ENCODE data around the gene ROMO1.
"Not testable (repeated sequence)": the region's sequence is repeated elsewhere in the genome, so short reads cannot be mapped to it uniquely, and the experiment has no call there.

ROMO1 gene

GRCh38 chr20:35723275-35723639, 24.1 kb downstream of the ROMO1 start:
- H3K36me3 Mint-ChIP-seq (ENCODE audit: low read depth): peaks cover 97% of the 10 kb centered on the region
- H3K27ac Mint-ChIP-seq; H3K27me3 Mint-ChIP-seq; H3K9me3 Mint-ChIP-seq; intact Hi-C loops (cut with micrococcal nuclease); H3K4me1 Mint-ChIP-seq (ENCODE audit: low read depth); H3K4me3 Mint-ChIP-seq: not testable (repeated sequence)

DNA sequence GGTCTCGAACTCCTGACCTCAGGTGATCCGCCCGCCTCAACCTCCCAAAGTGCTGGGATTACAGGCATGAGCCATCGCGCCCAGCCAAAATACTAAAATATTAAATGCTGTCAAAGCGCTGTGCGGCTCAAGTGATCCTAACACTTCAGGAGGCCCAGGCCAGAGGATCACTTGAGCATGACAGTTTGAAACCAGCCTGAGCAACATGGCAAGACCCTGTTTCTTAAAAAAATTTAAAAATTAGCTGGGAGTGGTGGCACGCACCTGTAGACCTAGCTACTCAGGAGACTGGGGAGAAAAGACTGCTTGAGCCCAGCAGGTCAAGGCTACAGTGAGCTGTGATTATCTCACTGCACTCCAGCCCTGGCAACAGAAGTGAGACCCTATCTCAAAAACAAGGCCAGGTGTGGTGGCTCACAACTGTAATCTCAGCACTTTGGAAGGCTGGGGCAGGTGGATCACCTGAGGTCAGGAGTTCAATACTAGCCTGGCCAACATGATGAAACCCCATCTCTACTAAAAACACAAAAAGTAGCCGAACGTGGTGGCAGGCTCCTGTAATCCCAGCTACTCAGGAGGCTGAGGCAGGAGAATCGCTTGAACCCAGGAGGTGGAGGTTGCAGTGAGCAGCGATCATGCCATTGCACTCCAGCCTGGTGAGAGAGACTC, 24.6 kb downstream of the ROMO1 start:
- intact Hi-C loops (cut with micrococcal nuclease); H3K27me3 Mint-ChIP-seq; H3K4me1 Mint-ChIP-seq (ENCODE audit: low read depth); H3K27ac Mint-ChIP-seq; H3K4me3 Mint-ChIP-seq; H3K9me3 Mint-ChIP-seq: not testable (repeated sequence)
- peaks cover 97% of the 10 kb centered on the region for H3K36me3 Mint-ChIP-seq (ENCODE audit: low read depth)

- Mint-ChIP-seq H3K36me3 (ENCODE audit: low read depth) (peaks cover 94% of the 10 kb centered on the region), H3K9me3 (no peaks in the 10 kb centered on the region), H3K4me3 (no peak overlapping the region), H3K4me1 (ENCODE audit: low read depth) (no peaks in the 10 kb centered on the region), H3K27ac (no peak overlapping the region), H3K27me3 (no peaks in the 10 kb centered on the region)
- intact Hi-C loops (cut with micrococcal nuclease): no loop called here
Observed at GRCh38 chr20:35724321-35725230, 25.4 kb downstream of the ROMO1 start.

GRCh38 chr20:35726842-35727711, 27.9 kb downstream of the ROMO1 start:
- intact Hi-C loops (cut with micrococcal nuclease): no loop called here

DNA sequence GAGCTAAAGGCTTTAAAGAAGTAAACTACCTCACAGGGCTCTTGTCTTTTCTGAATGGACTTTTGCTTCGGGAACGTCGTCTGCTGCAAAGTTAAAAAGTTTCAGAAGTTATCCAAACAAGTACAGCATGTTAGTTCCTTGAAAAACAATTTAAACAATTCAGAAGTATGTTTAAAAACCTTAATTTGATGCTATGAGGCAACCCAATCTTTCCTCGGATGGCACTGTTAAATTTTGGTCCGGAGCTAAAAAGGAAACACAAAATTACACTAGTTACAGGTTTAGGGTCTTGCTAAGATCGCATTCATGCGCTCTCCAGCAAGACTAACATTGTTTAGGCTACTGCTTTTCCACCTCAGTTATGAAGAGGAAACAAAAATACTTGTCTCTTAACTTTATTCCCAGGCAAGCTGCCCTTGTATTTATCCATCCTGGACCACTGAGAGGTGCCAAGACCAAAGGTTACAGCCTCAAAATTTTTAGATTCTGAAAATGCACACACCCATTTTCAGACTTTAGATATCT, 30.1 kb downstream of the ROMO1 start:
- Mint-ChIP-seq H3K27me3 (no peaks in the 10 kb centered on the region), H3K9me3 (no peaks in the 10 kb centered on the region), H3K4me1 (ENCODE audit: low read depth) (peaks cover 14% of the 10 kb centered on the region), H3K27ac (no peak overlapping the region), H3K36me3 (ENCODE audit: low read depth) (peaks cover 90% of the 10 kb centered on the region), H3K4me3 (no peak overlapping the region)
- intact Hi-C loops (cut with micrococcal nuclease): no loop called here

More at GRCh38 chr20:35726842-35727711, 27.9 kb downstream of the ROMO1 start:
- Mint-ChIP-seq H3K36me3 (ENCODE audit: low read depth) (peaks cover 90% of the 10 kb centered on the region), H3K27ac (no peak overlapping the region), H3K4me1 (ENCODE audit: low read depth) (no peaks in the 10 kb centered on the region), H3K4me3 (no peak overlapping the region), H3K9me3 (no peaks in the 10 kb centered on the region), H3K27me3 (no peaks in the 10 kb centered on the region)

- H3K9me3 Mint-ChIP-seq: no peaks in the 10 kb centered on the region
- H3K4me3 Mint-ChIP-seq: no peak overlapping the region
- H3K27ac Mint-ChIP-seq: no peak overlapping the region
- intact Hi-C loops (cut with micrococcal nuclease): loop anchor here (2.0 to 10.0 kb wide), 2 partner anchors 15 to 155 kb away; no protein-coding TSS in a partner anchor
- H3K27me3 Mint-ChIP-seq: no peaks in the 10 kb centered on the region
- peaks cover 90% of the 10 kb centered on the region for H3K36me3 Mint-ChIP-seq (ENCODE audit: low read depth)
- peaks cover 17% of the 10 kb centered on the region for H3K4me1 Mint-ChIP-seq (ENCODE audit: low read depth)
Observed at GRCh38 chr20:35729836-35730582, 30.8 kb downstream of the ROMO1 start.

DNA sequence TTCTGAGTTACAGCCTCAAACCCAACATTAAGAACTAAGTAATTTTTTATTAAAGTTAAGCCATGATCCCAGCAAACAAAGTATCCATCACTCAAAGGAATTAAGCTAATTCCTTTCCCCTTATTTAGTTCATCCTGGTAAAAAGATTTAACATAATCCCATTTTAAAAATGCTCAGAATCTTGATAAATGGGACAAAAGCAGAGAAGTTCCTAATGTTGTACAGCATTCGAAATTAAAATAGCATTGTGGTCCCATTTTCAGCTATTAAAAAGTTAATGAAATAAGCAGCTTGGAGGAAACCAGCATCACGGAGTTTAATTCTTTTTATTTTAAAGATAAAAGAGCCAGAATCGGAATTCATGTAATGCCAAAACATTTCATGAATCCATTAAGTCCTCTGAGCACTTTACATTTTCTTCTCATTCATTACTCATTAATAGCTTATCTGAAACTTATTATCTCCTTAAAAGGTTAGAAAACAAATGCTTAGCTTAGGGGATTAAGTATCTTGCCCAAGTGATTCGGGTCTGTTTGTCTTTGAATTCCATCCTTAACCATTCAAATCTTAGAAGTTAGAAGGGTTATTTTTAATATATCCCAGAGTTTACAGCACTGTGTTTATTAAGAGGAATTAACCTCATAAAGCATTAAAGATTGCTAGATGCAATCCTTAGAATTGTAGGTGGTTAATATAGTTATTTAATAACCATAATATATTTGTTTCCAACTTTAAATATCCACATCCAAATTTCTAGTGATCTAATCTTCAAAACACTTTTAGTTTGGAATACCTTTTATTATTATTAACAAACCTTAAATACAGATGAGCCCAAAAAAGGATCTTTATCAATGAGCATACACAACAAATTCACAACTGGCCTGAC, 31.6 kb downstream of the ROMO1 start:
- intact Hi-C loops (cut with micrococcal nuclease): loop anchor here (2.0 to 10.0 kb wide), 2 partner anchors 16 to 154 kb away; no protein-coding TSS in a partner anchor
- Mint-ChIP-seq H3K9me3 (no peaks in the 10 kb centered on the region), H3K27me3 (no peaks in the 10 kb centered on the region), H3K36me3 (ENCODE audit: low read depth) (peaks cover 86% of the 10 kb centered on the region), H3K4me3 (no peak overlapping the region), H3K4me1 (ENCODE audit: low read depth) (peaks cover 17% of the 10 kb centered on the region), H3K27ac (no peak overlapping the region)

DNA sequence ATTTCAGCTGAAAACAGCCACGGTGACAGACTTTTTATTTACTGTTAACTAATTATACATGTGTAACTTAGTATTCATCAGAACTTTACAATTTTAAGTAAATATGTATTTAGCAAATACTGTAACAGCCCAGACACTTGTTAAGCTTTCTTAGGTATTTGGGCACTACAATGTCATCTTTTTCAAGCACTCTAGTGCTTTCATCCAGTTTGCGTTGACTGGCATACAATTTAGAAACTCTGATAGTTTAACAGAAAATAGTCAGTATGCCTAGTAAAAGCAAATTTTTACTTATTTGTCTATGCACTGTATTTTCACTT, 32.2 kb downstream of the ROMO1 start:
- Mint-ChIP-seq H3K36me3 (ENCODE audit: low read depth) (peaks cover 86% of the 10 kb centered on the region), H3K27me3 (no peaks in the 10 kb centered on the region), H3K4me1 (ENCODE audit: low read depth) (peaks cover 17% of the 10 kb centered on the region), H3K9me3 (no peaks in the 10 kb centered on the region), H3K4me3 (no peak overlapping the region), H3K27ac (no peak overlapping the region)
- intact Hi-C loops (cut with micrococcal nuclease): loop anchor here (2.0 to 10.0 kb wide), 2 partner anchors 17 to 153 kb away; no protein-coding TSS in a partner anchor

- H3K4me3 Mint-ChIP-seq: no peak overlapping the region
- intact Hi-C loops (cut with micrococcal nuclease): loop anchor here (2.0 to 10.0 kb wide), 2 partner anchors 17 to 153 kb away; no protein-coding TSS in a partner anchor
- no peaks in the 10 kb centered on the region for H3K9me3 Mint-ChIP-seq
- H3K36me3 Mint-ChIP-seq (ENCODE audit: low read depth): peaks cover 86% of the 10 kb centered on the region
- no peak overlapping the region for H3K27ac Mint-ChIP-seq
- H3K4me1 Mint-ChIP-seq (ENCODE audit: low read depth): peaks cover 17% of the 10 kb centered on the region
- no peaks in the 10 kb centered on the region for H3K27me3 Mint-ChIP-seq
Observed at GRCh38 chr20:35731862-35732643, 32.8 kb downstream of the ROMO1 start.

- H3K4me3 Mint-ChIP-seq: no peak overlapping the region
- peaks cover 86% of the 10 kb centered on the region for H3K36me3 Mint-ChIP-seq (ENCODE audit: low read depth)
- no peaks in the 10 kb centered on the region for H3K27me3 Mint-ChIP-seq
- H3K4me1 Mint-ChIP-seq (ENCODE audit: low read depth): peaks cover 20% of the 10 kb centered on the region
- H3K9me3 Mint-ChIP-seq: no peaks in the 10 kb centered on the region
- intact Hi-C loops (cut with micrococcal nuclease): loop anchor here (10.0 kb wide), 1 partner anchor 152 kb away; no protein-coding TSS in a partner anchor
- H3K27ac Mint-ChIP-seq: no peak overlapping the region
Observed at GRCh38 chr20:35732644-35732982, 33.4 kb downstream of the ROMO1 start.

GRCh38 chr20:35734374-35734773, 35.2 kb downstream of the ROMO1 start:
- Mint-ChIP-seq H3K9me3 (no peaks in the 10 kb centered on the region), H3K4me1 (ENCODE audit: low read depth) (peaks cover 32% of the 10 kb centered on the region), H3K4me3 (no peak overlapping the region), H3K27ac (no peak overlapping the region), H3K27me3 (no peaks in the 10 kb centered on the region), H3K36me3 (ENCODE audit: low read depth) (peaks cover 93% of the 10 kb centered on the region)
- intact Hi-C loops (cut with micrococcal nuclease): loop anchor here (10.0 kb wide), 1 partner anchor 150 kb away; no protein-coding TSS in a partner anchor

Data from dendritic cell treated with granulocyte-macrophage colony-stimulating factor and Interleukin-4, amounts not matched to agents 40 ng/mL and 50 ng/mL, for 4 days (primary cell).